ACC112 (cell line): ENCODE results near the gene MUC12.

ENCODE experiments used
- H2AFZ ChIP-seq: fragments of 200-600 bp; sonication (generic); one replicate; pipeline ENCODE4 v1.6.0; 2017; ENCODE audit warnings: antibody characterized with exemption, low read length; ENCODE audit not compliant: unreplicated experiment
- H3K27ac ChIP-seq: fragments of 200-600 bp; sonication (generic); 2 replicates; pipeline ENCODE4 v1.5.1; 2014; ENCODE audit warnings: low read depth, mild to moderate bottlenecking, antibody characterized with exemption, low read length, moderate library complexity
- H3K27me3 ChIP-seq: fragments of 200-600 bp; sonication (generic); 2 replicates; pipeline ENCODE4 v1.6.1; 2014; ENCODE audit warnings: mild to moderate bottlenecking, antibody characterized with exemption, low read length, moderate library complexity, mixed read lengths; ENCODE audit not compliant: insufficient read depth
- H3K36me3 ChIP-seq: fragments of 200-600 bp; sonication (generic); 2 replicates; pipeline ENCODE4 v1.6.1; 2016; ENCODE audit warnings: mild to moderate bottlenecking, antibody characterized with exemption, low read length, moderate library complexity, mixed read lengths; ENCODE audit not compliant: insufficient read depth
- H3K4me1 ChIP-seq: fragments of 200-600 bp; sonication (generic); one replicate; pipeline ENCODE4 v1.6.1; 2016; ENCODE audit warnings: low read length, mixed read lengths; ENCODE audit not compliant: insufficient read depth, unreplicated experiment, control insufficient read depth
- H3K4me3 ChIP-seq: fragments of 200-600 bp; sonication (generic); 2 replicates; pipeline ENCODE4 v1.5.1; 2014; ENCODE audit warnings: mild to moderate bottlenecking, low read depth, low read length
- H3K79me2 ChIP-seq: fragments of 200-600 bp; sonication (generic); one replicate; pipeline ENCODE4 v1.6.0; 2016; ENCODE audit warnings: low read length; ENCODE audit not compliant: control insufficient read depth, unreplicated experiment, insufficient read depth

The MUC12 gene

GRCh38 chr7:100957832-100958421 is 11.4 kb upstream of the MUC12 start:
- Histone ChIP-seq H3K36me3 (no peaks in the 10 kb centered on the region), H3K27me3 (peaks cover 66% of the 10 kb centered on the region), H2AFZ (no peak overlapping the region)

DNA sequence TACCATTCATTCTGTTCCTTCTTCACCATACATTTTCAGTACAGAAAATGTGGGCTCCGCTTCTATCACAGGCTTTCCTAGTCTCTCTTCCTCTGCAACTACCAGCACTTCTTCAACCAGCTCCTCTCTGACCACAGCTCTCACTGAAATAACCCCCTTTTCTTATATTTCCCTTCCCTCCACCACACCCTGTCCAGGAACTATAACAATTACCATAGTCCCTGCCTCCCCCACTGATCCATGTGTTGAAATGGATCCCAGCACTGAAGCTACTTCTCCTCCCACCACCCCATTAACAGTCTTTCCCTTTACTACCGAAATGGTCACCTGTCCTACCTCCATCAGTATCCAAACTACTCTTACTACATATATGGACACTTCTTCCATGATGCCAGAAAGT is 9.5 kb upstream of the MUC12 start:
- no peaks in the 10 kb centered on the region for H3K36me3 ChIP-seq
- H3K4me1 ChIP-seq = no peaks in the 10 kb centered on the region
- H3K79me2 ChIP-seq = no peaks in the 10 kb centered on the region
- H2AFZ ChIP-seq = no peak overlapping the region
- no peak overlapping the region for H3K4me3 ChIP-seq
- no peak overlapping the region for H3K27ac ChIP-seq
- H3K27me3 ChIP-seq = peaks cover 67% of the 10 kb centered on the region

More at GRCh38 chr7:100957832-100958421, 11.4 kb upstream of the MUC12 start:
- no peak overlapping the region for H3K27ac ChIP-seq
- H3K79me2 ChIP-seq = no peaks in the 10 kb centered on the region
- no peaks in the 10 kb centered on the region for H3K4me1 ChIP-seq
- no peak overlapping the region for H3K4me3 ChIP-seq

GRCh38 chr7:100962537-100962936 is 6.8 kb upstream of the MUC12 start:
- H3K27ac ChIP-seq = no peak overlapping the region
- no peak overlapping the region for H2AFZ ChIP-seq
- peaks cover 84% of the 10 kb centered on the region for H3K27me3 ChIP-seq
- H3K79me2 ChIP-seq = no peaks in the 10 kb centered on the region
- no peaks in the 10 kb centered on the region for H3K36me3 ChIP-seq
- no peaks in the 10 kb centered on the region for H3K4me1 ChIP-seq
- H3K4me3 ChIP-seq = no peak overlapping the region

GRCh38 chr7:100963386-100963785 is 6.0 kb upstream of the MUC12 start:
- H3K27me3 ChIP-seq = peaks cover 87% of the 10 kb centered on the region
- H2AFZ ChIP-seq = no peak overlapping the region
- H3K79me2 ChIP-seq = no peaks in the 10 kb centered on the region
- H3K4me1 ChIP-seq = no peaks in the 10 kb centered on the region
- H3K4me3 ChIP-seq = no peak overlapping the region
- H3K27ac ChIP-seq = no peak overlapping the region
- no peaks in the 10 kb centered on the region for H3K36me3 ChIP-seq

- H2AFZ ChIP-seq = no peak overlapping the region
- no peak overlapping the region for H3K4me3 ChIP-seq
- no peaks in the 10 kb centered on the region for H3K4me1 ChIP-seq
- no peaks in the 10 kb centered on the region for H3K79me2 ChIP-seq
- no peak overlapping the region for H3K27ac ChIP-seq
- no peaks in the 10 kb centered on the region for H3K36me3 ChIP-seq
- peaks cover 87% of the 10 kb centered on the region for H3K27me3 ChIP-seq
These were observed 5.5 kb upstream of the MUC12 start for GRCh38 chr7:100963874-100964273.

DNA sequence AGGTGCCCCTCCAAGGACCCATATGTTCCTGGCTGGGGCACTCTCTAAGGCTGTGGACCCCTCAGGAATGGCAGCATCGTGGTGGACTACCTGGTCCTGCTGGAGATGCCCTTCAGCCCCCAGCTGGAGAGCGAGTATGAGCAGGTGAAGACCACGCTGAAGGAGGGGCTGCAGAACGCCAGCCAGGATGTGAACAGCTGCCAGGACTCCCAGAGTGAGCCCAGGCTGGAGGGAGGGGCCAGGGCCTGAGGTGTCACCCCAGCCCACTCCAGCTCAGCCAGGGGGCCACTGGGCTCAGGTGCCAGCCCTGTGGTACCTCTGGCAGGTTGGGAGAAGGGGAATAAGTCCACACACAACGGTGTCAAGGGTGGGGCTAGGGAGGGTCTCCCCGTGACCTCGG is 4.7 kb upstream of the MUC12 start:
- Histone ChIP-seq H2AFZ (no peak overlapping the region), H3K36me3 (no peaks in the 10 kb centered on the region), H3K27ac (no peak overlapping the region), H3K4me3 (no peak overlapping the region), H3K4me1 (no peaks in the 10 kb centered on the region), H3K79me2 (no peaks in the 10 kb centered on the region), H3K27me3 (peaks cover 90% of the 10 kb centered on the region)

DNA sequence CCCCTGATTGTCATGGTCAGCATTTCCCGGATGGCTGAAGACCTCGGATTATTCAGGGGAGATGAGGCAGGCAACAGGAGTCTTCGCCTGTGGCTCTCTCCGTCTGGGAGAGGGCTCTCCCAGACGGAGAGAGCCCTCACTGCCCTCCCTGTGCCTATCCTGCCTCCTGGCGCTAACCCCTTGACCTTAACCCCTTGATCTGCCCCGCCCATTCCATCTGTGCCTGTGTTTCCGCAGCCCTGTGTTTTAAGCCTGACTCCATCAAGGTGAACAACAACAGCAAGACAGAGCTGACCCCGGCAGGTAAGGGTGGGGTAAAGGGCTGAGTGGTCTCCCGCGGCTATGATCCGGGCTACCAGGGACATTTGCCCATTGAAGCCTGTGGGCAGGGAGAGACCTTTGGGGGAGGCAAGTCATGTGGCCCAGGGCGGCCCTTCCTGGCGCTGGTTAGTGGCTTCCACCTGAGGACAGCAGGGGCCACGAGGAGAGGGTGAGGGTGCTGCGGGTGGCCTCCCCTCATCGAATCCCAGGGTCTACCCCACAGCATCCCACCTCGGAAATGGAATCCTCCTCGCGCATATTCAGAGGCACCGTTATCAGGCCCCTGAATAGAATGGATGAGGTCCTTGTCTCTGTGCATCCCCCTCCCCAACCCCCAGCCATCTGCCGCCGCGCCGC is 4.2 kb upstream of the MUC12 start:
- Histone ChIP-seq H3K27me3 (peaks cover 90% of the 10 kb centered on the region), H3K79me2 (no peaks in the 10 kb centered on the region), H3K4me3 (no peak overlapping the region), H3K27ac (no peak overlapping the region), H3K4me1 (no peaks in the 10 kb centered on the region), H3K36me3 (no peaks in the 10 kb centered on the region), H2AFZ (no peak overlapping the region)

DNA sequence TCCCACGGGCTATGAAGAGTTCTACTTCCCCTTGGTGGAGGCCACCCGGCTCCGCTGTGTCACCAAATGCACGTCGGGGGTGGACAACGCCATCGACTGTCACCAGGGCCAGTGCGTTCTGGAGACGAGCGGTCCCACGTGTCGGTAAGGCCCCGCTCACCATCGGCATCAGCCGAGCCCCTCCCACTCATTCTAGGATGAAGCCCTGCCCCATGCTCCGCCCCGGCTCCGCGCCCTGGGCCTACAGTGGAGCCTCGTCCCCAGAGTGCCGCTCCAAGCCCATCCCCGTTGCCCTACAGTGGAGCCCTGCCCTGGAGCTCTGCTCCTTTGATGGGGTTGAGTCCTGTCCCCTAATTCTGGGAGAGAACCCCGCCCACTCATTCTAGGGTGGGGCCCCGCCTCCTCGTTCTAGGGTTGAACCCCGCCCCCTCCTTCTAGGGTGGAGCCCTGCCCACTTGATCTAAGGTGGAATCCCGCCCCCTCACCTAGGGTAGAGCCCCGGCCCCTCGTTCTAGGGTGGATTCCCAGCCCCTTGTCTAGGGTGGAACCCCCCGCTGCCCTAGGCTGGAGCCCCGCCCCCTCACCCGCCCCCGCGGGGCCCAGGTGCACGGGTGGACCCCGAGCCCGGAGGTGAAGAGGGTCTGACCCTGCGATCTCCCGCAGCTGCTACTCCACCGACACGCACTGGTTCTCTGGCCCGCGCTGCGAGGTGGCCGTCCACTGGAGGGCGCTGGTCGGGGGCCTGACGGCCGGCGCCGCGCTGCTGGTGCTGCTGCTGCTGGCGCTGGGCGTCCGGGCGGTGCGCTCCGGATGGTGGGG is 3.4 kb upstream of the MUC12 start:
- no peaks in the 10 kb centered on the region for H3K4me1 ChIP-seq
- no peaks in the 10 kb centered on the region for H3K79me2 ChIP-seq
- H3K27ac ChIP-seq = no peak overlapping the region
- no peak overlapping the region for H2AFZ ChIP-seq
- H3K4me3 ChIP-seq = no peak overlapping the region
- no peaks in the 10 kb centered on the region for H3K36me3 ChIP-seq
- H3K27me3 ChIP-seq = peaks cover 82% of the 10 kb centered on the region

- H3K27me3 ChIP-seq = peaks cover 81% of the 10 kb centered on the region
These were observed 2.6 kb upstream of the MUC12 start for GRCh38 chr7:100966542-100967291.

DNA sequence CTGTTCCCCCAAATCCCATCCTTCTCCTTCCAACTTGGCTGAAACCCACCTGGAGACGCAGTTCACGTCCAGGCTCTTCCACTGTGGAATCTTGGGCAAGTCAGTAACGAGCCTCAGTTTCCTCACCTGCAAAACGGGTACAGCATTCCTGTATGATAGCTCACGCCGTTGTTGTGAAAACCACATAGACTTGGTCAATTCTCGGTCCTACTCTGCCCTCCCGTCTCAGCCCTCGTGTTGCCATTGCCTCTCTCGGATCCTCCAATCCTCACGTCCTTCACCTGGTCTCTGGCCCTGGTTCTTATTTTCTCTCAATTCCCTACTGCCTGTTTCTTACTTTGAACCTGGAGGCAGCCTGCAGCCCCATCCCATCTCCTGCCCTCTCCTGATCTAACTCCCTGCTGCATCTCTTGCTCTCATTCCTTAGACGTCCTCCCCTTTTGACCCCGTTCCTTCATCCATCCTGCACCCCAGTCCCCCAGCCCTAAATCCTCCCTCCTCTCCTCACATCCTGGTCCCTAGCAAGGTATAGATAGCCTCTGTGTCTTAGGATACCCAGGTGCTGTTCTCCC is 2.0 kb upstream of the MUC12 start:
- H3K36me3 ChIP-seq = no peaks in the 10 kb centered on the region
- no peaks in the 10 kb centered on the region for H3K79me2 ChIP-seq
- H3K4me3 ChIP-seq = no peak overlapping the region
- H3K27ac ChIP-seq = no peak overlapping the region
- no peaks in the 10 kb centered on the region for H3K4me1 ChIP-seq
- H2AFZ ChIP-seq = no peak overlapping the region
- peaks cover 84% of the 10 kb centered on the region for H3K27me3 ChIP-seq

More at GRCh38 chr7:100966542-100967291, 2.6 kb upstream of the MUC12 start:
- Histone ChIP-seq H3K4me1 (no peaks in the 10 kb centered on the region), H3K4me3 (no peak overlapping the region), H3K36me3 (no peaks in the 10 kb centered on the region), H3K27ac (no peak overlapping the region), H2AFZ (no peak overlapping the region), H3K79me2 (no peaks in the 10 kb centered on the region)
